H9 (cell line): ENCODE data around the gene PERCC1. TPM values are rescaled to one million over a fixed set of nuclear protein-coding genes. Genes with fewer than 3 reads are reported as not detected.

Experiments
- DNase-seq: peaks from one replicate; pipeline ENCODE4 v3.0.0-alpha.2; 2017
- H2AFZ ChIP-seq: one replicate; pipeline ENCODE4 v1.6.1; 2013; ENCODE audit warnings: mild to moderate bottlenecking, low read length, control low read depth, moderate library complexity
- H2AK5ac ChIP-seq: 2 replicates; pipeline ENCODE4 v1.6.1; 2013; ENCODE audit warnings: low read length, control low read depth, mixed read lengths; ENCODE audit not compliant: insufficient read length
- H2BK120ac ChIP-seq: one replicate; pipeline ENCODE4 v1.6.1; 2013; ENCODE audit warnings: low read depth, mild to moderate bottlenecking, low read length, control low read depth, inconsistent platforms; ENCODE audit not compliant: poor library complexity, severe bottlenecking
- H2BK12ac ChIP-seq: 2 replicates; pipeline ENCODE4 v1.6.1; 2013; ENCODE audit warnings: low read length, control low read depth, mixed read lengths, low read depth; ENCODE audit not compliant: insufficient read length
- H2BK15ac ChIP-seq: 2 replicates; pipeline ENCODE4 v1.6.1; 2013; ENCODE audit warnings: low read depth, low read length, control low read depth
- H2BK20ac ChIP-seq: one replicate; pipeline ENCODE4 v1.6.1; 2013; ENCODE audit warnings: low read depth, mild to moderate bottlenecking, low read length, control low read depth, inconsistent platforms; ENCODE audit not compliant: poor library complexity, severe bottlenecking
- H2BK5ac ChIP-seq: 2 replicates; pipeline ENCODE4 v1.6.1; 2013; ENCODE audit warnings: low read length, control low read depth, mixed read lengths; ENCODE audit not compliant: insufficient read length
- H3K14ac ChIP-seq: 2 replicates; pipeline ENCODE4 v1.6.1; 2013; ENCODE audit warnings: low read length, control low read depth; ENCODE audit not compliant: insufficient read depth
- H3K18ac ChIP-seq: 2 replicates; pipeline ENCODE4 v1.6.1; 2013; ENCODE audit warnings: low read depth, mild to moderate bottlenecking, mixed read lengths, low read length, control low read depth; ENCODE audit not compliant: insufficient read length
- H3K23ac ChIP-seq: 2 replicates; pipeline ENCODE4 v1.6.1; 2013; ENCODE audit warnings: low read length, control low read depth, mixed read lengths, low read depth; ENCODE audit not compliant: insufficient read length
- H3K23me2 ChIP-seq: 2 replicates; pipeline ENCODE4 v1.6.1; 2013; ENCODE audit warnings: low read depth, mild to moderate bottlenecking, mixed read lengths, low read length, control low read depth; ENCODE audit not compliant: insufficient read length, poor library complexity, severe bottlenecking
- H3K27ac ChIP-seq: 2 replicates; pipeline ENCODE4 v1.5.1; 2013; ENCODE audit warnings: low read length, control low read depth, mixed read lengths, low read depth; ENCODE audit not compliant: insufficient read length
- H3K27me3 ChIP-seq: 2 replicates; pipeline ENCODE4 v1.6.1; 2013; ENCODE audit warnings: low read length, control low read depth, inconsistent platforms; ENCODE audit not compliant: insufficient read depth
- H3K4ac ChIP-seq: 2 replicates; pipeline ENCODE4 v1.6.1; 2013; ENCODE audit warnings: low read depth, mild to moderate bottlenecking, control low read depth, inconsistent platforms, low read length, moderate library complexity
- H3K4me1 ChIP-seq: 2 replicates; pipeline ENCODE4 v1.6.1; 2013; ENCODE audit warnings: low read length, control low read depth, inconsistent platforms; ENCODE audit not compliant: insufficient read depth
- H3K4me2 ChIP-seq: 2 replicates; pipeline ENCODE4 v1.6.1; 2013; ENCODE audit warnings: low read length, control low read depth, mixed read lengths; ENCODE audit not compliant: insufficient read length, insufficient read depth
- H3K56ac ChIP-seq: 2 replicates; pipeline ENCODE4 v1.6.1; 2013; ENCODE audit warnings: low read depth, mild to moderate bottlenecking, mixed read lengths, low read length, control low read depth; ENCODE audit not compliant: insufficient read length
- H3K79me1 ChIP-seq: 2 replicates; pipeline ENCODE4 v1.6.1; 2013; ENCODE audit warnings: low read depth, mild to moderate bottlenecking, moderate library complexity, low read length, control low read depth, inconsistent platforms; ENCODE audit not compliant: insufficient read depth, poor library complexity, severe bottlenecking
- H3K79me2 ChIP-seq: 2 replicates; pipeline ENCODE4 v1.6.1; 2013; ENCODE audit warnings: low read length, control low read depth, inconsistent platforms; ENCODE audit not compliant: insufficient read depth
- H3K9ac ChIP-seq: 2 replicates; pipeline ENCODE4 v1.6.1; 2013; ENCODE audit warnings: low read length, control low read depth, mixed read lengths; ENCODE audit not compliant: insufficient read length; ENCODE audit errors: extremely low read depth
- H3K9me3 ChIP-seq: one replicate; pipeline ENCODE4 v1.6.1; 2013; ENCODE audit warnings: low read depth, low read length, inconsistent platforms; ENCODE audit not compliant: control insufficient read depth
- H3T11ph ChIP-seq: one replicate; pipeline ENCODE4 v1.6.1; 2013; ENCODE audit warnings: mild to moderate bottlenecking, low read length, control low read depth, inconsistent platforms
- H4K20me1 ChIP-seq: one replicate; pipeline ENCODE4 v1.6.1; 2013; ENCODE audit not compliant: control insufficient read depth, insufficient read length, insufficient read depth
- H4K5ac ChIP-seq: 2 replicates; pipeline ENCODE4 v1.6.1; 2013; ENCODE audit warnings: low read depth, mild to moderate bottlenecking, mixed read lengths, low read length, control low read depth; ENCODE audit not compliant: insufficient read length
- H4K8ac ChIP-seq: replicated peaks from 2 replicates; pipeline ENCODE4 v1.6.1; 2013; ENCODE audit warnings: low read length, control low read depth, mixed read lengths, low read depth; ENCODE audit not compliant: insufficient read length
- H4K91ac ChIP-seq: 2 replicates; pipeline ENCODE4 v1.6.1; 2013; ENCODE audit warnings: low read depth, mild to moderate bottlenecking, moderate library complexity, mixed read lengths, low read length, control low read depth; ENCODE audit not compliant: insufficient read length
- H3K27ac Mint-ChIP-seq, 3 experiments: 2 replicates in 2 of 3; 3 replicates in 1 of 3; pipeline ENCODE4 v1.8.0; 2020 to 2021; ENCODE audit warnings: mixed read lengths in 3 of 3, mild to moderate bottlenecking in 1 of 3, moderate library complexity in 1 of 3
- H3K27me3 Mint-ChIP-seq: 2 replicates; pipeline ENCODE4 v1.8.0; 2021; ENCODE audit warnings: low read depth, mild to moderate bottlenecking, moderate library complexity, mixed read lengths
- H3K36me3 Mint-ChIP-seq, 3 experiments: 2 replicates in 2 of 3; 3 replicates in 1 of 3; pipeline ENCODE4 v1.8.0; 2020 to 2021; ENCODE audit warnings: low read depth in 3 of 3, mixed read lengths in 3 of 3; ENCODE audit not compliant: insufficient read depth in 1 of 3
- H3K4me1 Mint-ChIP-seq, 2 experiments: 2 replicates each; pipeline ENCODE4 v1.8.0; 2020; ENCODE audit warnings: mixed read lengths in 2 of 2
- H3K4me3 Mint-ChIP-seq, 2 experiments: 2 replicates in 1 of 2; 3 replicates in 1 of 2; pipeline ENCODE4 v1.8.0; 2020 to 2021; ENCODE audit warnings: mild to moderate bottlenecking in 2 of 2, mixed read lengths in 2 of 2, moderate library complexity in 1 of 2
- H3K9me3 Mint-ChIP-seq, 2 experiments: 2 replicates in 1 of 2; 3 replicates in 1 of 2; pipeline ENCODE4 v1.8.0; 2020; ENCODE audit warnings: mild to moderate bottlenecking in 2 of 2, mixed read lengths in 2 of 2, moderate library complexity in 1 of 2
- CTCF ChIP-seq: fragments of 200-600 bp; sonication (generic); conservative IDR thresholded peaks from 3 replicates; pipeline ENCODE4 v1.8.0; 2021; ENCODE audit warnings: antibody characterized with exemption, mild to moderate bottlenecking
- WGBS: extraction: QIAGEN DNeasy Blood & Tissue Kit; methylation state at CpG from one replicate; pipeline ENCODE4 v1.1.7; 2013; ENCODE audit warnings: missing lambda C conversion rate, low lambda C conversion rate, mixed read lengths; ENCODE audit not compliant: insufficient read length; ENCODE audit errors: extremely low coverage; 5-methylcytosine and 5-hydroxymethylcytosine counted together
- total RNA-seq: library from RNA; stranded (reverse); gene quantifications from 2 replicates; pipeline ENCODE4 v1.2.1, GENCODE V29; 2021

Gene PERCC1
- total RNA-seq, 1 experiment from 2014 or later = not detected

DNA sequence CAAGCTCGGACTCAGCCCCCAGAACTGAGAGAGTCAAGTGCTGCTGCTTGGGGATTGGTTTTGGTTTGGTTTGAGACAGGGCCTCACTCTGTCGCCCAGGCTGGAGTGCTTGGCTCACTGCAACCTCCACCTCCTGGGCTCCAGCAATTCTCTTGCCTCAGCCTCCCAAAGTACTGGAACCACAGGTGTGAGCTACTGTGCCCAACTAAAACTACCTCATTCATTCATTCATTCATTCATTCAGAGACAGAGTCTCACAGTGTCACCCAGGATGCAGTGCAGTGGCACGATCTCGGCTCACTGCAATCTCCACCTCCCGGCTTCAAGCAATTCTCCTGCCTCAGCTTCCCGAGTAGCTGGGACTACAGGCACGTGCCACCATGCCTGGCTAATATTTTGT, 41.1 kb upstream of the PERCC1 start:
- no peak overlapping the region for H3K27ac ChIP-seq
- no peak overlapping the region for H3K18ac ChIP-seq
- no peaks in the 10 kb centered on the region for H3K4me1 ChIP-seq
- no peaks in the 10 kb centered on the region for H3K79me2 ChIP-seq
- no peak overlapping the region for H4K8ac ChIP-seq
- no peaks in the 10 kb centered on the region for H3K27me3 Mint-ChIP-seq
- H3K9me3 Mint-ChIP-seq = no peaks in the 10 kb centered on the region
- no peak overlapping the region for H4K91ac ChIP-seq
- H3K23ac ChIP-seq = no peak overlapping the region
- peaks cover 4 to 22% (median 22%) of the 10 kb centered on the region in 3 experiments; a peak in 5 of 7 replicates for H3K36me3 Mint-ChIP-seq
- no peak overlapping the region for H3K9ac ChIP-seq
- H2AK5ac ChIP-seq = no peak overlapping the region
- no peaks in the 10 kb centered on the region for H3K9me3 ChIP-seq
- no peak overlapping the region for H2BK15ac ChIP-seq
- no peak overlapping the region for H2BK20ac ChIP-seq
- no peak overlapping the region for H3K4me2 ChIP-seq
- H2AFZ ChIP-seq = no peak overlapping the region
- DNase-seq = no peak
- no peak overlapping the region for H2BK120ac ChIP-seq
- no peak overlapping the region for H3K27ac Mint-ChIP-seq
- no peaks in the 10 kb centered on the region for H3K27me3 ChIP-seq
- no peaks in the 10 kb centered on the region for H3K23me2 ChIP-seq
- WGBS = no CpG with 5 or more reads among the region's 7 CpGs
- TF ChIP-seq CTCF = no peak
- H2BK12ac ChIP-seq = no peak overlapping the region
- H3T11ph ChIP-seq = no peak overlapping the region
- no peak overlapping the region for H3K14ac ChIP-seq
- no peak overlapping the region for H3K4me3 Mint-ChIP-seq
- no peak overlapping the region for H3K56ac ChIP-seq
- no peaks in the 10 kb centered on the region for H3K4me1 Mint-ChIP-seq
- no peak overlapping the region for H3K4ac ChIP-seq
- H4K5ac ChIP-seq = no peak overlapping the region
- H4K20me1 ChIP-seq = no peaks in the 10 kb centered on the region
- no peak overlapping the region for H2BK5ac ChIP-seq
- no peaks in the 10 kb centered on the region for H3K79me1 ChIP-seq
